ENCODE results near the gene DENND6B. TPM values are rescaled to one million over a fixed set of nuclear protein-coding genes. Genes with fewer than 3 reads are reported as not detected.

Gene DENND6B
- total and polyA plus RNA-seq, 2 of the 13 experiments (the other 11 are each of a cell fraction or from before 2014, with no cell fraction given), result 0.95 to 3.8 TPM

GRCh38 chr22:50339945-50340879, 13.4 kb upstream of the DENND6B start (continued):
- TF ChIP-seq ZNF768 (CRISPR knock-in tag; IDR thresholded peaks at IDR 0.05), result peak; percentile 78; the same call in 1 of the 2 replicates
- no peak for TF ChIP-seq CREB3 (CRISPR knock-in tag; IDR thresholded peaks at IDR 0.05)
- 0 out of 2 replicates have a peak, but pooled peaks have one; percentile 37 for TF ChIP-seq ZFP91 (CRISPR knock-in tag; IDR thresholded peaks at IDR 0.05; ENCODE audit: borderline replicate concordance)
- TF ChIP-seq SALL1 (CRISPR knock-in tag; IDR thresholded peaks at IDR 0.05), result peak; percentile 38; the same call in 1 of the 2 replicates
- no peak for TF ChIP-seq ZNF879 (CRISPR knock-in tag; IDR thresholded peaks at IDR 0.05)

GRCh38 chr22:50338860-50339462, 12.1 kb upstream of the DENND6B start:
- Histone ChIP-seq H3K4me3 (replicated peaks in 1 of 3; ENCODE audit: insufficient read depth in 1 of 3, low read depth in 2 of 3, low read length in 3 of 3) (no peak overlapping the region), H3K27ac (ENCODE audit: extremely low read length, insufficient read depth, low read length) (no peak overlapping the region), H3K27me3 (ENCODE audit: control insufficient read depth in 1 of 2, insufficient read depth in 2 of 2, low read length in 2 of 2) (no peaks in the 10 kb centered on the region), H2AFZ (ENCODE audit: low read length) (no peak overlapping the region), H3K79me2 (ENCODE audit: insufficient read depth, low read length) (peaks cover 2% of the 10 kb centered on the region), H3K9ac (ENCODE audit: insufficient read depth, low read depth, low read length) (no peak overlapping the region), H3K4me1 (ENCODE audit: insufficient read depth, low read length) (peaks cover 34% of the 10 kb centered on the region), H4K20me1 (ENCODE audit: insufficient read depth, low read length) (0 out of 2 replicates have a peak, but pooled peaks cover 4% of the 10 kb centered on the region), H3K9me3 (ENCODE audit: low read length) (no peaks in the 10 kb centered on the region), H3K4me2 (ENCODE audit: low read depth, low read length) (no peak overlapping the region), H3K36me3 (replicated peaks in 1 of 2; ENCODE audit: control insufficient read depth in 1 of 2, insufficient read depth in 2 of 2, low read length in 2 of 2) (no peaks in the 10 kb centered on the region)
- POLR2A ChIA-PET, result no interaction called here
- TF ChIP-seq ZNF646 (CRISPR knock-in tag; IDR thresholded peaks at IDR 0.05), result peak; percentile 82
- TF ChIP-seq HNRNPL (IDR thresholded peaks at IDR 0.05; ENCODE audit: low read depth, low read length), result 0 out of 2 replicates have a peak, but pooled peaks have one; percentile 18
- no peak for TF ChIP-seq ZNF367 (CRISPR knock-in tag; IDR thresholded peaks at IDR 0.05; ENCODE audit: borderline replicate concordance)
- DNase-seq (ENCODE audit: low spot score), result no peak
- intact Hi-C loops (cut with micrococcal nuclease; ENCODE audit: unreplicated experiment), result no loop called here
- no peak for ATAC-seq
- no peak for FAIRE-seq
- BruUV-seq (replicated peaks), result no TSS peak
- in situ Hi-C loops (cut with HindIII; ENCODE audit: extremely low pct_ligation_motif_present, low pct_unique_long_range_greater_than_20kb), result no loop called here
- CTCF ChIA-PET (ENCODE audit: low intra/inter-chr PET ratio, low total read pairs), result no interaction called here
- 97% methylated on average over 4 of the region's 4 CpGs for WGBS (ENCODE audit: low lambda C conversion rate)

All from HepG2 (cell line).